ENCODE data around the gene HELB. TPM values are rescaled to one million over a fixed set of nuclear protein-coding genes. Genes with fewer than 3 reads are reported as not detected.

HELB gene
- total and polyA plus RNA-seq, 2 of the 8 experiments (the other 6 are each of a cell fraction or from before 2014, with no cell fraction given) = 1.8 to 7.6 TPM

DNA sequence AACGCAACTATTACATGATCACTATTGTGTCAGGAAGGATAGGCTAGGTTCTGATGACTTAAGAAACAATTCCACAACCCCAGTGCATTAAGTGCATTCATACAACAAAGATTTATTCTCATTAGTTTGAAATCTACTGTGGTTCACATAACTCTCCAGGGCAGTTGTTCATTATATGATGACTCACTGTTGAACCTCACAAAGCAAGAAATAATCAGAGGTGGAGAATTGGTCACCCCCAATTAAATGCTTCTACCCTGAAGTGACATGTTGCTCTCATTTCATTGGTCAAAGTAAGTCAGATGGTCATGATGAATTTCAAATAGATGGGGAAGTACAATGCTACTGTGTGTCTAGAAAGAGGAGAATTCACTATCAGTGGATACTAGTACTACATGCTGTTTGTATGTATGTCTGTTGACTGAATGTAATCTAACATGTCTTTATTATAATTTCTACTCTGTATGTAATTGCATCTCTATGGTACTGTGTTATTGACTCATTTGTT, 6.1 kb upstream of the HELB start:
- Histone ChIP-seq H4K91ac (replicated peaks; ENCODE audit: insufficient read length, low read length) (no peak overlapping the region), H3K4me1 (replicated peaks in 1 of 4; ENCODE audit: control insufficient read depth in 3 of 4, insufficient read depth in 4 of 4, low read length in 3 of 4) (no peaks in the 10 kb centered on the region), H3K9ac (replicated peaks in 1 of 4; ENCODE audit: extremely low read depth in 1 of 4, low read depth in 3 of 4, low read length in 3 of 4) (no peak overlapping the region), H3K23ac (ENCODE audit: insufficient read length) (no peak overlapping the region), H3K4me3 (ENCODE audit: extremely low read depth in 1 of 4, insufficient read depth in 2 of 4, low read depth in 3 of 4, low read length in 4 of 4) (no peak overlapping the region), H3K14ac (ENCODE audit: insufficient read length) (no peak overlapping the region), H2AK5ac (ENCODE audit: low read depth, low read length) (no peak overlapping the region), H2AFZ (ENCODE audit: low read length) (no peak overlapping the region), H3K27me3 (replicated peaks in 1 of 4; ENCODE audit: control insufficient read depth in 3 of 4, extremely low read depth in 1 of 4, insufficient read depth in 3 of 4, low read length in 3 of 4) (no peaks in the 10 kb centered on the region), H3K27ac (ENCODE audit: low read depth, low read length) (no peak overlapping the region), H3K79me2 (ENCODE audit: control insufficient read depth in 1 of 2, insufficient read depth in 2 of 2, low read length in 2 of 2) (no peaks in the 10 kb centered on the region), H2BK20ac (ENCODE audit: low read length) (no peak overlapping the region), H3K56ac (replicated peaks; ENCODE audit: insufficient read length, low read depth, low read length) (no peak overlapping the region), H3K4ac (replicated peaks; ENCODE audit: insufficient read length, low read depth, low read length) (no peak overlapping the region), H3K23me2 (ENCODE audit: low read depth, low read length) (no peaks in the 10 kb centered on the region), H4K5ac (ENCODE audit: insufficient read length, low read depth, low read length) (no peak overlapping the region), H3K4me2 (ENCODE audit: insufficient read depth in 1 of 2, low read depth in 2 of 2, low read length in 2 of 2) (no peak overlapping the region), H3K9me3 (ENCODE audit: insufficient read depth in 2 of 2, low read depth in 1 of 2, low read length in 1 of 2) (no peaks in the 10 kb centered on the region), H2BK5ac (ENCODE audit: low read depth, low read length) (no peak overlapping the region), H3K18ac (ENCODE audit: extremely low read depth, low read length) (no peak overlapping the region), H4K20me1 (replicated peaks in 1 of 2; ENCODE audit: control insufficient read depth in 1 of 2, insufficient read depth in 2 of 2, low read length in 2 of 2) (no peaks in the 10 kb centered on the region), H2BK15ac (ENCODE audit: low read length) (no peak overlapping the region), H3K79me1 (ENCODE audit: low read depth, low read length) (no peaks in the 10 kb centered on the region), H2BK12ac (ENCODE audit: low read depth, low read length) (no peak overlapping the region), H2BK120ac (replicated peaks; ENCODE audit: low read depth, low read length) (no peak overlapping the region), H4K8ac (ENCODE audit: extremely low read depth, insufficient read depth, low read length) (no peak overlapping the region), H3K36me3 (ENCODE audit: control insufficient read depth in 2 of 4, insufficient read depth in 4 of 4, low read length in 3 of 4) (no peaks in the 10 kb centered on the region)
- POLR2A ChIA-PET (ENCODE audit: partially characterized antibody) = no interaction called here
- CTCF ChIA-PET (ENCODE audit: partially characterized antibody) = no interaction called here
- no peak for DNase-seq (ENCODE audit: low read depth in 1 of 2, low spot score in 2 of 2)
- no peak for FAIRE-seq
- WGBS, 2 experiments (ENCODE audit: extremely low coverage in 1 of 2, insufficient coverage in 1 of 2, insufficient read length in 1 of 2, insufficient replicate concordance in 2 of 2, low coverage in 1 of 2, low lambda C conversion rate in 2 of 2, missing lambda C conversion rate in 1 of 2) = 95% methylated on average over 1 of the region's 1 CpG; no CpG with 5 or more reads in 1 of the 2 experiments
